HG03571 (cell line): ENCODE results near the gene PDAP1.
"Not testable (repeated sequence)": the region's sequence is repeated elsewhere in the genome, so short reads cannot be mapped to it uniquely, and the experiment has no call there.

ENCODE experiments used
- ATAC-seq: cut with Tn5 transposase; IDR thresholded peaks from one replicate; pipeline ENCODE4 v1.9.1; 2021; ENCODE audit not compliant: unreplicated experiment

The PDAP1 gene

GRCh38 chr7:99396418-99397296, 11.7 kb downstream of the PDAP1 start:
- no peak for ATAC-seq

- ATAC-seq: no peak
Observed at GRCh38 chr7:99395616-99396327, 12.6 kb downstream of the PDAP1 start.

GRCh38 chr7:99394188-99394502, 14.3 kb downstream of the PDAP1 start:
- no peak for ATAC-seq

GRCh38 chr7:99393355-99394187, 14.8 kb downstream of the PDAP1 start:
- no peak for ATAC-seq

- no peak for ATAC-seq
Observed at GRCh38 chr7:99392659-99393354, 15.6 kb downstream of the PDAP1 start.

- no peak for ATAC-seq
Observed at GRCh38 chr7:99392046-99392445, 16.4 kb downstream of the PDAP1 start.

GRCh38 chr7:99390941-99391602, 17.3 kb downstream of the PDAP1 start:
- ATAC-seq: no peak

DNA sequence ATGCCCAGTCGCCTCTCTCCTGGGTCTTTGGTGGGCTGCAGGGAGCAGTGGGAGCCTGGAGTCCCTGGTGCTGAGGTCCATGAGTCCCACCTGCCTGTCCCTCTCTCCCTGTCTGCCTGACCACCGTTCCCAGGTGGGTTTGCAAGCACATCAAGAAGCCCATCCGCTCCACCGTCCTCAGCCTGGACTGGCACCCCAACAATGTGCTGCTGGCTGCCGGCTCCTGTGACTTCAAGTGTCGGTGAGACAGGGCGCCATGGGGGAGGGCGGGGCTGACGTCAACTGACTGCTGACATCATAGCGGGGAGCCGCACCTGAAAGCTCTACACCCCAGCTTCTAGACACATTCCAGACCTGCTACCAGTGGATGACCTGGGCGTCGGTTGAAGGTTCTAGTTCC, 18.6 kb downstream of the PDAP1 start:
- no peak for ATAC-seq

- no peak for ATAC-seq
Observed at GRCh38 chr7:99387912-99388311, 20.5 kb downstream of the PDAP1 start.

DNA sequence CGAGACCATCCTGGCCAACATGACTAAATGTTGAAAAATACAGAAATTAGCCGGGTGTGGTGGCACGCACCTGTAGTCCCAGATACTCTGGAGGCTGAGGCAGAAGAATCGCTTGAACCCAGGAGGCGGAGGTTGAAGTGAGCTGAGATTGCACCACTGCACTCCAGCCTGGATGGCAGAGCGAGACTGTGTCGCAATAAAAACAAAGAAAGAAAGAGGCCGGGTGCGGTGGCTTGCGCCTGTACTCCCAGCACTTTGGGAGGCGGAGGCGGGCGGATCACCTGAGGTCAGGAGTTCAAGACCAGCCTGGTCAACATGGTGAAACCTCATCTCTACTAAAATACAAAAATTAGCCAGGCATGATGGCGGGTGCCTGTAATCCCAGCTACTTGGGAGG, 21.2 kb downstream of the PDAP1 start:
- ATAC-seq: not testable (repeated sequence)

- ATAC-seq: no peak
Observed at GRCh38 chr7:99386584-99387238, 21.7 kb downstream of the PDAP1 start.

- no peak for ATAC-seq
Observed at GRCh38 chr7:99385564-99385963, 22.8 kb downstream of the PDAP1 start.

- ATAC-seq: no peak
Observed at GRCh38 chr7:99384523-99384922, 23.9 kb downstream of the PDAP1 start.

- no peak for ATAC-seq
Observed at GRCh38 chr7:99383791-99384370, 24.5 kb downstream of the PDAP1 start.

DNA sequence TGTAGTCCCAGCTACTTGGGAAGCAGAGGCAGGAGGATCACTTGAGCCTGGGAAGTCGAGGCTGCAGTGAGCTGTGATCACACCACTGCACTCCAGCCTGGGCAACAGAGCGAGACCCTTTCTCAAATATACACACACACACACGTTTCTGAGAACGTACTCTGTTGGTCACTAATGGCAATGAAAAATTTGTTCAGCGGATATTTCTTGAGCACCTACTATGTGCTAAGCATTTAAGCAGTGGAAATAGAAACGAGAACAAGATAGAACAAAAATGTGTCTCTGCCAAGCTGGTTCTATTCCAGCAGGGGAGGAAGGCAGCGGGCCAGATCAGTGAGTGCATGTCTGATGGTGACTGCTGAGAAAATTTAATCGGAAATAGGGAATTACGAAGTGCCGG, 25.2 kb downstream of the PDAP1 start:
- no peak for ATAC-seq

- no peak for ATAC-seq
Observed at GRCh38 chr7:99381664-99382075, 26.7 kb downstream of the PDAP1 start.

DNA sequence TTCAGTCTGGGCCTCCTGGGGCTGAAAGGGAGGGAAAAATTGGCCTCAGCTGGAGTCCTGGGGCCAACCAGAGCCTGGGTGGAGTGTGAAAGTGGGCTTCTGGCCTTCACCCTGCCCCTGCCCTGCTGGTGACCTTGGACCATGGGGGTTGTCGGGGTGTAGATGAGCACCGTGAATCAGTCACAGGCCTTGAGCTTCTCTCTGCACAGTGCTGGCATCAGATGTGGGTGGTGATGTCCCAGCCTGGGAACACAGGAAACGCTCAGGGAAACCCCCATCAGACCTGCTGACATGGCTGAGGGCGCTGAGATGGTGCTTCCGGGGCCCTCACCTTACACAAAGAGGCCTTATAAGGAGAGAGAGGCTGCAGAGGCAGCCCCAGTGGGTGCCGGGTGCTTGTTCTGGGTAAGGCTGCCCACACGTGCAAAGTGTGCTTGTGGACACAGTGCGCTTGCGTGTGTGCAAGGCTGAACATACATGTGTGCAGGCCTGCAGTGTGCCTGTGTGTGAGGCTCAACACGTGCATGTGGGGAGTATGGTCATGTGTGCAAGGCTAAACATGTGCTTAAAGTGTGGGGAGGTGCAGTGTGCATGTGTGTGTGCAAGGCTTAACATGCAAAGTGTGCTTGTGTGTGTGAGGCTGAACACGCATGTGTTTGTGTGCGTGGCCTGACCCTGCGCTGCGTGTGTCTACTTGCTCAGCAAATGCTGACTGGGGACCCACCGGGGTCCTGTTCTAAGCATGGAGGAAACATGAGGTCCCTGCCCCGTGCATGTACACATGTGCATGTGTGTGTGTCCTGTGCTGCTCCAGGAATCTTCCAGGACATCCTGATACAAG, 27.4 kb downstream of the PDAP1 start:
- ATAC-seq: peak; percentile 78

GRCh38 chr7:99380032-99380822, 28.2 kb downstream of the PDAP1 start:
- ATAC-seq: peak; percentile 23
